Hematopoietic multipotent progenitor cell (in vitro differentiated cells): ENCODE data around the gene OR2J1. TPM values are rescaled to one million over a fixed set of nuclear protein-coding genes. Genes with fewer than 3 reads are reported as not detected.
A peak's percentile ranks its signal among the peaks of the same experiment; 100 is the strongest.
"Not testable (repeated sequence)": the region's sequence is repeated elsewhere in the genome, so short reads cannot be mapped to it uniquely, and the experiment has no call there.

ENCODE experiments used
- DNase-seq, 3 donors: peaks; one replicate each; pipeline ENCODE4 v3.0.0-alpha.2; 2011 to 2015; ENCODE audit warnings: low read depth in 2 of 3, low spot score in 2 of 3
- total RNA-seq: library from RNA; depleted of rRNA; stranded (reverse); fragments of >200 nt; gene quantifications from one replicate; pipeline ENCODE4 v1.2.3, GENCODE V29; 2012

Gene OR2J1
- under 0.01 TPM for total RNA-seq

DNA sequence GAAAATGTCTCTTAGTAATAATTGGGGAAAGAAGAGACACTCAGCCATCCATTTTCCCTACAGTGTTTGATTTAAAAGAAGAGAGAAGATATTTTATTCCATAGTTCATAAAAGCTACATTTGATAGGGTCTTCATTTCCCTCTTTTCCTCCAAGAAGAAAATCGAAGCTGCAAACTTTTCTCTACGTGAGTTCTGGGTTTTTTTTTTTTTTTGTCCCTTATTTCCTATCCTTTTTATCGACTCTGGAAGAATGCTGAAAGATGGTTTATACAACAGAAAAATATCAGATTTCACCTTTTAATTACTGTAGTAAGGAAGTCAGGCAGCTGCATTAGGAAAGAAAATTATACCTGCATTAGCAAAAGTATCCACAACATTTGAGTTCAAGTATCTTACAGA, at the start of gene OR2J1:
Gene OR2J1 (plus strand): TSS at position 301 of the 400 bp plus-strand sequence. CDS start 1,453 bp downstream, outside the sequence.
- no peak for DNase-seq

DNA sequence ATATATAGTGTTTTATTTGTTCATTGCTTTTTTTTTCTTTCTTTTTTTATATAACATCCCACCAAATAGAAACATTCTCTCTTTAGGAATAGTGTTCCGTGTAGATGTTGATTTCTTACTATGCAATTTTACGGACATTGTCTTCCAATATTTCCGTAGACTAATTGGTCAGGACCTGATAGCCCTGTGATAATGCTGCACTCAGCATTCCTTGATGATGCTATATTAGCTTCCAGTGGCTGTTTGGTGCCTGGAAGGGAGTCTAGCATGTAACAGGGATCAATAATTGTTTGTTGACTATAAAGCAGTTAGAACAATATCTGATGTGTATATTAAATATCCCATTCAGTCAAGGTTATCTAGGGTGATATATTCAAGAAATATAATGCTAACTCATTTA, 47.6 kb upstream of the OR2J1 start:
- no peak for DNase-seq

DNA sequence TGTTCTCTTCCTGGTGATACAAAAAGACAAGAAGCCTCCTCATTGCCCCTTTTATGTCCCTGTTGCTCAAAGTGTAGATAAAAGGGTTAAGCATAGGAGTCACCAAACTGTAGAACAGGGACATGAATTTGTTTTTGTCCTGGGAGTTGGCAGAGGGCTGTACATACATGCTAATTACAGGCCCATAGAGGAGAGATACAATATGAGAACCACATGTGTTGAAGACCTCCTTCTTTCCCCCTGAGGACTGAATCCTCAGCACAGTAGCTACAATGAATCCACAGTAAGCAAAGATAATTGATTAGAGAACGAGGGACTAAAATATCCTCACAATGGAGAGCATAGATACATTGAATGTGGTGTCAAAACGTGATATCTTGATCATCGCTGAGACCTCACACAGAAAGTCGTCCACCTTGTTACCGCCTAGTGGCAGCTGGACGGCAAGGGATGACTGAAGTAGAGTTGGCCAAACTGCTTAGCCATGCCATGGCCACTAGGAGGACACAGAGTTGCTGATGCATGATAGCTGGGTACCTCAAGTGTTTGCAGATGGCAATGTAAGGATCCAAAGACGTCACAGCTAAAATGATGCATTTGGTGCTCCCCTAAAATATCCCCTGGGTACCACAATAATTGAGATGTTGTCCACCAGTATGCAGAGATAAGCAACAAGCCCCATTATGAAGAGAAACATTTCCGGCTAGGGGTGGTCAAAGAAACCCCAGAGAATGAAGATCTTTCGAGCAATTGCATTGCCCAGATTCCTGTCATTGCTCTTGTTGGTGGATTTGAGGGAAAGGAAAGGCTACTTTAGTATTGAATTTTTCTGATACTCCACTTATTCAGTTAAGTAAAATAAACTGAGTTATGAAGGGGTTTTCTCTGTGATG, 27.2 kb upstream of the OR2J1 start:
- DNase-seq = peak in 2 of 3 donors; percentile 12 to 44

DNA sequence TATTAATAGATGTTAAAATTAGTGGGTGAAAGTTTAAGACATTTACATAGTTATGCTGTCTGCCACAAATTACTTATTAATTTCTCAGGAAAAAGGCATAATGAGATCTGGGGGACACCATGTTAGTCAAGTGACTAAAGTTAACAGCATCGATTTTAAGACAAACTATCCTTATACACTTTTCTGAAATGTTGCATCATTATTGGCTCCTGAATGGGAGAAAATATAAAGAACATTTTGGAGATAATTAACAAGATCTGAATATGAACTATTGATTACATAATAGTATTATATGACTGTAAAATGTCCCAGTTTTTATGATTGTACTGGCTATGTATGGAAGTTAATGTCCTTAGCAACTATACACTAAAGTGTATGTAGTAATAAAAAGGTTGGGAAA, 20.1 kb upstream of the OR2J1 start:
- no peak for DNase-seq

DNA sequence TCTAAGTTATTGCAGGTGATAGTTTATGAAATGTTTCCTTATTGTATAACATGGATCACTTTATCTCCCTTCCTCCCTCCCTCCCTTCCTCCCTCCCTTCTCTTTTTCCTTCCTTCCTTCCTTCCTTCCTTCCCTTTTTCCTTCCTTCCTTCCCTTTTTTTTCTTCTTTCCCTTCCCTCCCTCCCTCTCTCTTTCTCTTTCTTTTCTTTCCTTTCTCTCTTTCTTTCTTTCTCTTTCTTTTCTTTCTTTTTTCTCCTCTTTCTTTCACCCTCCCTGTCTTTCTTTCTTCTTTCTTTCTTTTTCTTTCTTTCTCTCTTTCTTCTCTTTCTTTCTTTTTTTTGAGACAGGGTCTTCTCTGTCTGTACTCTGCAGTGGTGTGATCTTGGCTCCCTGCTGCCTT, 18.0 kb upstream of the OR2J1 start:
- DNase-seq = no peak

DNA sequence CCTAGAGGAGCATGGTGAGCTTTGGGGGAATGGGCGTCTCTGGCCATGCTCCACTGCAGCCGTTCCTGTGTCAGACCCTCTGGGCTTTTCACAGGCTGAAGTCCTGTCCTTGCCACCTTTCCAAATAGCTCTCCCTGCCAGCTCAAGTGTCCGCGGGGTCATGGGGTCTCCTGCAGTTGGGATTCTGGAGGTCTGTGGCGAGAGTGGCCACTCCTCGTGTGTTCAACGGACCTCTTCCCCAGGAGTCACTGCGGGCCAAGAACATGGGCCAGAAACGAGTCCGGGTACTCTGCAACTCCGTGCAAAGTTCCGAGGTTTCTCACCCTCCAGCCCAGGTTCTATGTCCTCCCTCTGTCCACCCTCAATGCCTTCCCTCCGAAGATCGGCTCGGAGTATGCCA, 16.8 kb upstream of the OR2J1 start:
- DNase-seq = no peak

DNA sequence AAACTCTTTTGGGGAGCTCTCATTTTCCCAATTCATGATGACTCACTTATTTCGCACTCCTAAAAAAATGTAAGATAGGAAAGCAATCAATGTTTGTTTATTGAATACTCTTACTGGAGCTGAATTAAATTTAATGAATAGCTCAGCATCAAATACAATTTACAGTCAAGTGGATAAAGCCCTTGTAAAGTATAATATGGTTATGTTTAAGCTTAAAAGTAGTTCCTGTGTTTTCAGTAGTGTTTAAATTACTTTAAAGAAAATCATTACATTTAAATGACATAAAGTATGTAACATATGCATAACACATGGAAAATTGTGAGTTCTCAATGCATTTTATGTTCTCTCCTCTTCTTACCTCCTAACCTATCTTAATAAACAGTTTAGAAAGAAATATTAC, 12.1 kb upstream of the OR2J1 start, which contains the start of gene OR2B3:
Gene OR2B3 (minus strand): TSS at position 101 of the 400 bp plus-strand sequence. CDS start 65 bp downstream, at position 36.
- no peak for DNase-seq

DNA sequence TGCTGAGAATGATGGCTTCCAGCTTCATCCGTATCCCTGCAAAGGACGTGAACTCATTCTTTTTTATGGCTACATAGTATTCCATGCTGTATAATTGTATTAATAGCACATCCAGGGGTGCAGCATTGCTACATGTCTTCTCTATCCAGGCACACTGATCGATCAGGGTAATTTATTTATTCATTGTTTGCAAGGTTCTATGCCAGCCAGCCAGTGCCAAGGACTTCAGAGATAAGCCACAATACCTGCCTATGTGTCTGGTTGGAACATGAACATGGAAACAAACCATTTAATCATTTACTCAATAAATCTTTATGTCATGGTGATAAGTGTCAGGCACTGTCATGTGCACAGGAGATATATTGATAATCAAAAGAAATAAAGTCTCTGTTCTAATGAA, 6.3 kb upstream of the OR2J1 start:
- no peak for DNase-seq

DNA sequence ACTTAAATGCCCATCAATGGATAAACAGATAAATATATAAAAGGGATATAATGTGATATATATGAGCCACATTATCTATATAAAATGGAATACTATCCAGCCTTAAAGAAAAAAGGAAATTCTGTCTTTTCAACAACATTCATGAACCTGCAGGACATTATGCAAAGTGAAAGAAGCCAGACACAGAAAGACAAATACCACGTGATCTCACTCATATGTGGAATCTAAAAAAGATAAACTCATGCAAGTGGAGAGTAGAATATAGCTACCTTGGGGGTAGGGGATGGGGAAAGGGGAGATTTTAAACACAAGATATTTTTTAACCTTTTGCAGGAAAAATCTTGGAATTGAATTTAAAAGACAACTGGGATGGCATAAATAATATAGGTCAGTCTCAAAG, 1.5 kb upstream of the OR2J1 start:
- no peak for DNase-seq

DNA sequence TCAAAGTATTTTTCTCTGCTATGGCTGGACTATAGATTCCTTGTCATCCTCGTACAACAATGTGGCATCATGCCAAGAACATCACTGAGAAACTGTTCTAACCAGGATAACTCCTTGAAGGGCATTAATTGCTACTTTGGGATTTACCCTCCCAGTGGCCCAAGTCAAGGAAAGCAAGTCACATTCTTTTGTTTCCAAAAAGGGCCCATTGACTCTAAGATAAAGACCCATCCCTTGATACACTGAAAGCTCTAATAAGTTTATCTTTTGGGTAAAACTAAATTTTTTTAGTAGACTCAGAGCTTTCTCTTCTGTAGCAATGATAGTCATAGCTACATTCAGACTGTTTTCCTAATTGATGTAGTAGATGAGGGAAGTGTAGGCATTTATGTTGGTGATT, 8.5 kb downstream of the OR2J1 start, which contains the start of gene OR2J3:
Gene OR2J3 (plus strand): TSS at position 301 of the 400 bp plus-strand sequence. CDS start 3,833 bp downstream, outside the sequence.
- no peak for DNase-seq

DNA sequence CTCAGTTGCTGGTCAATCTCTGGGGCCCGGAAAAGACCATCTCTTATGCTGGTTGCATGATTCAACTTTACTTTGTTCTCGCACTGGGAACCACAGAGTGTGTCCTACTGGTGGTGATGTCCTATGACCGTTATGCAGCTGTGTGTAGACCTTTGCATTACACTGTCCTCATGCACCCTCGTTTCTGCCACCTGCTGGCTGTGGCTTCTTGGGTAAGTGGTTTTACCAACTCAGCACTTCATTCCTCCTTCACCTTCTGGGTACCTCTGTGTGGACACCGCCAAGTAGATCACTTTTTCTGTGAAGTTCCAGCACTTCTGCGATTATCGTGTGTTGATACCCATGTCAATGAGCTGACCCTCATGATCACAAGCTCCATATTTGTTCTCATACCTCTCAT, 12.8 kb downstream of the OR2J1 start:
- DNase-seq = no peak

DNA sequence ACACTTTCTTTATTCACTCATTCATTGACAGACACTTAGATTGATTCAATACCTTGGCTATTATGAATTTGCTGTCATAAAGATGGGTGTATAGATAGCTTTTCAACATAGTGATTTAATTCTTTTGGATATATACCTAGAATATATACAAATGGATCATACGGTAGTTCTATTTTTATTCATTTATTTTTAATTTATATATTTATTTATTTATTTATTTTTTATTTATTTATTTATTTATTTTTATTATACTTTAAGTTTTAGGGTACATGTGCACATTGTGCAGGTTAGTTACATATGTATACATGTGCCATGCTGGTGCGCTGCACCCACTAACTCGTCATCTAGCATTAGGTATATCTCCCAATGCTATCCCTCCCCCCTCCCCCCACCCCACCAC, 15.7 kb downstream of the OR2J1 start:
- DNase-seq = not testable (repeated sequence)

DNA sequence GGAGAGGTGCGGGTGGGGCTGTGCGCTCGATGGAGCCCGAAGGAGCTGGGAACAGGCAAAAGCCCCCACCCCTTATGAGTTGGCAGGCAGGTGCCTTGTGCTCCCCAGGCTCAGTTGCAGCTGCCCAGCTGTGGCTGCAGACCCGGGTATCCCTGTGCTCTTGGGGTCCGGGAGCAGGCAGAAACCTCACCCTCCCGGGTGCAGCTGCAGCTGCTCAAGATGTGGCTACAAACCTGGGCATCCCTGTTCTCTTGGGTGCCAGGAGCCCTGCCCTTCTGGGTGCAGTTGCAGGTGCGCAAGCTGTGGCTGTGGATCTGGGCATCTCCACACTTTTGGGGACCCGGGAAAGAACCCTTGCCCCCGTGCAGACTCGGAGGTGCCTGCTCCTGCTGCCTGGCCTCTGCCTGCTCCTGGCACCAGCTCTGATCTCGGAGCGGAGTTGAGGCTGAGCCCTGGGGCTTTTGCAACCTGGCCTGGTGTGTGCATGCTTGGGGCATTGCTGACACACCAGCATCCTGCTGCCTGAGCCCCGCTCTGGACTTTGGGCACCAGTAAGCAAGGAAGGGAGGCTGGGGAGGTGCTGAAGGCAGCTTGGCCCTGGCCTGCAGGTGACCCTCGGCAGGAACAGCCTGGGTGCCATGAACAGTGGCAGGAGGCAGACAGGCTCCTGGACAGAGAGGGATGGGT, 30.2 kb downstream of the OR2J1 start:
- DNase-seq = no peak

DNA sequence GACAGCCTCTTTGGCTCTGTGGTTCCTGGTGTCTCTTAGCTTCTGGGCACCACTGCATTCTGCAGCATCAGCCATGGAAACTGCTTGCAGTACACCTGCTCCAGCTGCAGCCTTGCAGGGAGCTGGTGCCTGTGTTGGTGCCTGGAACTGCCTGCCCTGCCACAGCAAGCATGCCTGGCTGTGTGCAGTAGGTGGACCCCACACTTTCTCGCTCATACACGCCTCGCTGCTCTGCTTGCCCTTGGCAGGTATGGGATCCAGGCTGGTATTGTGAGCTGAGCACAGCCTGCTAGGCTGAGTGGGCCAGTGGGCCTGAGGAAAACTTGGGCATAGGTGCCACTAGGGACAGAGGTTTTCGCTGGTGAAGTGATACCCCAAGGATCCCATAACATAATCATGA, 31.4 kb downstream of the OR2J1 start:
- no peak for DNase-seq

DNA sequence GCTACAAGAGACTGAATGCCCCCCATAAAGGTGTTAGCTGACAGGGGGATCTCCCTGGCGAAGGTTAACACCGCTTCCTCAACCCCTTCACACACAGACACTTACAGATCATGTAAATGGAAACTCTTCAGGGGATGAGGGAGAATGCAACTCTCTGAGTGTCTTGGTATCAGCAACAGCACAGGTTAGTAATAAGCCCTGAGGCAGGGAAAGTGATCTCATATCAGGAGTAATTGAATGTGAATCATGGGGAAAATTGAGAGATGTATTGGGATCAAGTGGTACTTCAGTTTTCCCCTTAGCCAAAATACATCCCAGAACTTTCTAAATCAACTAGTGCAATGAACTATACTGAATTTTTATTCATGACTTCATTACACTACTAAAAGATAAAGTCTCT, 32.4 kb downstream of the OR2J1 start:
- DNase-seq = no peak

DNA sequence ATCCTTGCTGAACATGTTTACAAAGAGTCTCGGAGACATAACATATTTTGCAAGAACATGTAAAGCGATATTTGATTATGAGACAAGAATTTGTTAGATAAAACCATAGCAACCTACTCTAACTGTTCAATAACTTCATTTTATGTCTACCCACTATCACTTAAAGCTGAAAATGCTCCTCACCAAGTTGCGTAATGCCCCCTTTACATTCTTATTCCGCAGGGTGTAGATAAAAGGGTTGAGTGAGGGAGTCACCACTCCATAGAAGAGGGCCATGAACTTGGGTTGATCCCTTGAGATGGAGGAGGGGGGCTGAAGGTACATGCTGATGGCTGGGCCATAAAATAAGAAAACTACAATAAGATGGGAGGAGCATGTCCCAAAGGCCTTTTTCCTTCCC, 38.4 kb downstream of the OR2J1 start:
- DNase-seq = no peak

DNA sequence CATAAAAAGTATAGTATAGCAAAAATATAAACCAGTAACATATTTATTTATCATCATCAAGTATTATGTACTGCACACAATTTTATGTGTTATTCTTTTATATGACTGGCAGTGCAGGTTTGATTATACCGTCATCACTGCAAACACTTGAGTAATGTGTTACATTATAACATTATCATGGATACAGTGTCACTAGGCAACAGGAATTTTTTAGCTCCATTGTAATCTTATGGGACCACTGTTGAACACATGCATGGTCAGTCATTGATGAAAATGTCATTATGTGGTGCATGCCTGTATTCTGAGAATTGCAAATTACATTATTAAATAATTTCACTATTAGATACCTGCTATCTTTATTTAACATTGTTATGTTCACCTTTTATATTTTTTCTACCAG, 42.3 kb downstream of the OR2J1 start:
- no peak for DNase-seq

DNA sequence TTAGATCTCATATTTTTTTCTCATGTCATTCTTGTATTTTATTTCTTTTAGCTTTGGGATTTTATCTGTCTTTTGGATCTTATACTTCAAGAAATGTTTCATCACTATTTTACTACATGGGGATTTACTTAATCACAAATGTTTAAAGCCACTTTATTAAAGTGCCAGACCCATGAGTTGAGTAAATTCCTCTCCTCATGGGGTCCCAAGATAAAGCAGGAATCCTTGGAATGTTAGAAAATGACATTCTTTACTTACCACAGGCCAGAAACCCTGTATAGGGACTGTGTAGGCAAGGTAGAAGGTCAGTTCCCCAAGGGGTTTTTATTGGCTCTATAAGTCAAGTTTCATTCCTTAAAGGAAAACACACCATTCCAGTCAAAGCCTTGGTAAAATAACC, 43.0 kb downstream of the OR2J1 start:
- DNase-seq = no peak

DNA sequence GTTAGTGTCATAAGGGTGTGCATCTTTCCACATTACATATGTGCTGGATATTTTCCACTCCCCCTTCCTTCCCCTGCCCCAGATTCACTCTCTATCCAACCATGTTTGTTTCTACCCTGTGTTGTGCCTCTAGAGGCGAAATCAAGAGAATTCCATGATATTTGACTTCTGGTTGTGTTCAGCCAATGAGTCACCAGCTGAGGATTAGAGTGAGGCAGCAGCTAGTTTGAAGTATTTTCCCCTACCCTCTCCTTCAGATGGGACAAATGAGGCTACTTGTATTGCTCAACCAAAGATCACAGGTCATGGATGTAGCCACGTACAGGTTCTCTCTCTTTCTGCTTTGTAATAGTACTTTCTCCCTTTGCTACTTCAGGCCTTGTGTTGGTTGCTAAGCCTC, 46.9 kb downstream of the OR2J1 start:
- no peak for DNase-seq

DNA sequence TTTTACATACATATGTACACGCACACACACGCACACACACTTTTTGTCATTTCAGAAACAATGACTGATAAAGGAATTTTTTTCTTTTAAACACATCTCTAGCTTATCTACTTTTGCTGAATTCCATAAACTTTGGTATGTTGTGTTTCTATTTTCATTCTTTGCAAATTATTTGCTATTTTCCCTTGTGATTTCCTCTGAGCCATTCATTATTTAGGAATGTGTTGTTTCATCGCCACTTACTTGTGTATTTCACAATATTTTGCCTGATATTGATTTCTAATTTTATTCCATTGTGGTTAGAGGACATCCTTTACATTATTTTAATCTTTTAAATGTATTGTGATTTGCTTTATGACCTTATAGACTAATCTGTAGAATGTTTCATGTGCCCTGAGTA, 47.8 kb downstream of the OR2J1 start:
- no peak for DNase-seq

DNA sequence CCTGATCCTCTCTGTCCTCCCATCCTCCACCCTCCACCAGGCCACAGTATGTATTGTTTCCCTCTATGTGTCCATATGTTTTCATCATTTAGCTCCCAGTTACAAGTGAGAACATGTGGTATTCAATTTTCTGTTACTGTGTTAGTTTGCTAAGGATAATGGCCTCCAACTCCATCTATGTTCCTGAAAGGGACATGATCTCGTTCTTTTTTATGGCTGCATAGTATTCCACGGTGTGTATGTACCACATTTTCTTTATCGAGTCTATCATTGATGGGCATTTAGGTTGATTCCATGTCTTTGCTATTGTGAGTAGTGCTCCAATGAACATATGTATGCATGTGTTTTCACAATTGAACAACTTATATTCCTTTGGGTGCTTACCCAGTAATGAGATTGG, 50.2 kb downstream of the OR2J1 start:
- DNase-seq = not testable (repeated sequence)
